GM06990 (cell line): Measurements from ENCODE around the gene MBNL2.

Experiments used
- DNase-seq: peaks from one replicate; pipeline ENCODE4 v3.0.0-alpha.2; 2011; ENCODE audit not compliant: insufficient read length; ENCODE audit errors: extremely low read depth
- H3K27me3 ChIP-seq: replicated peaks from 2 replicates; pipeline ENCODE4 v1.6.0; 2011; ENCODE audit warnings: low read length; ENCODE audit not compliant: control insufficient read depth, insufficient read depth
- H3K36me3 ChIP-seq: 2 replicates; pipeline ENCODE4 v1.5.1; 2011; ENCODE audit warnings: low read length; ENCODE audit not compliant: control insufficient read depth, insufficient read depth
- H3K4me3 ChIP-seq: replicated peaks from 2 replicates; pipeline ENCODE4 v1.5.1; 2011; ENCODE audit warnings: low read depth, mild to moderate bottlenecking, control low read depth, low read length
- TF ChIP-seq, protein P1 (sequence below): IDR thresholded peaks from 2 replicates; pipeline ENCODE4 v1.5.1; 2011; ENCODE audit warnings: low read length, control low read depth, mild to moderate bottlenecking, inconsistent platforms; ENCODE audit not compliant: insufficient read depth, poor library complexity, severe bottlenecking

The MBNL2 gene

DNA sequence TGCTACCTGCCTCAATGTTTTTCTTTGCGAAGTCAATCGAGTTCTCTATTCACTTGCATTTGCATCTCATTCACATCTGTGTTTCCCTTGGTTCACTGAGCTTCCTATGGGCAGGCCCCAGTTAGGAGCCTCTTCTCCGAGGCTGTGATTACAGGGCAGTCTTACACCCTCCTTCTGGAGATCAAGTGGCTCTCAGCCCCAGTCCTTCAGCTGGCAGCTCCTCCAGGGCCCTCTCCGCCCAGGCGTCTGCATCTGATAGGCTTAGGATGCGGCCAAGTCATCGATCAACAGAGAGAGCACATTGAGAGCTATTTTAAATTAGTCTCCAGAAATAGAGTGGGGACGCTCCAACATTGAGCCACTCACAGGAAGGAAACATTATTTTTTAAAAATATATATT lies 44.2 kb downstream of the MBNL2 start:
- H3K36me3 ChIP-seq, result no peaks in the 10 kb centered on the region
- H3K4me3 ChIP-seq, result no peak overlapping the region
- TF ChIP-seq, protein P1, sequence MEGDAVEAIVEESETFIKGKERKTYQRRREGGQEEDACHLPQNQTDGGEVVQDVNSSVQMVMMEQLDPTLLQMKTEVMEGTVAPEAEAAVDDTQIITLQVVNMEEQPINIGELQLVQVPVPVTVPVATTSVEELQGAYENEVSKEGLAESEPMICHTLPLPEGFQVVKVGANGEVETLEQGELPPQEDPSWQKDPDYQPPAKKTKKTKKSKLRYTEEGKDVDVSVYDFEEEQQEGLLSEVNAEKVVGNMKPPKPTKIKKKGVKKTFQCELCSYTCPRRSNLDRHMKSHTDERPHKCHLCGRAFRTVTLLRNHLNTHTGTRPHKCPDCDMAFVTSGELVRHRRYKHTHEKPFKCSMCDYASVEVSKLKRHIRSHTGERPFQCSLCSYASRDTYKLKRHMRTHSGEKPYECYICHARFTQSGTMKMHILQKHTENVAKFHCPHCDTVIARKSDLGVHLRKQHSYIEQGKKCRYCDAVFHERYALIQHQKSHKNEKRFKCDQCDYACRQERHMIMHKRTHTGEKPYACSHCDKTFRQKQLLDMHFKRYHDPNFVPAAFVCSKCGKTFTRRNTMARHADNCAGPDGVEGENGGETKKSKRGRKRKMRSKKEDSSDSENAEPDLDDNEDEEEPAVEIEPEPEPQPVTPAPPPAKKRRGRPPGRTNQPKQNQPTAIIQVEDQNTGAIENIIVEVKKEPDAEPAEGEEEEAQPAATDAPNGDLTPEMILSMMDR, result no peak
- DNase-seq, result no peak
- no peaks in the 10 kb centered on the region for H3K27me3 ChIP-seq

DNA sequence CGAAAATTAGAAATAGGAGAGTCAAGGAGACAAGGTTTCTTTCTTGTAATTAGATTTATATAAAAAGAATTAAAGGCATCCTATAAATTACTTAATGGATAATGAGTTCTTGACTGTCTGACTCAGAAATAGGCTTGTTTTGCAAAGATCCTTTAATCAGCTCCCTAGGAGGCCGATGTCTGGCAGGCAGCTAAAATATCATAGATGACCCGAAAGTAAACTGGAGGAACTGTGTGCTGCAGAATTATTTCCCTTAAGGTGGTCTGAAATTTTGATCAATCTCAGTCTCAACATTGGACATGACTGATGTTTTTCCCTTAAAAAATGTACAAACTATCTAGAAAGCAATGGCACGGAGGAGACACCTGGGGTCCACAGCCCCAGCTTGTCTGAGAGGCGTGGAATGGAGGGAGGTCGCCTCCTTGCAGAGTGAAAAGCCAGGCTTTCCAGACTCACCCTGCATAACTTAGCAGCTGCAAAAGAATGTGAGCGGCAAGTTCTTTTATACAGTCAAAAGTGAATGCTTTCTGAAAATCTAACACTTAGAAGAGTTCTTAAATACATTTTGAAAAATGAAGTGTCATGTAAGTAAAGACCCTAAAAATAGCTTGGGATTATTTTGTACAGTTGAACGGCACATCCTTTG lies 44.8 kb downstream of the MBNL2 start:
- TF ChIP-seq, protein P1, result no peak
- no peak for DNase-seq
- H3K4me3 ChIP-seq, result no peak overlapping the region
- no peaks in the 10 kb centered on the region for H3K36me3 ChIP-seq
- H3K27me3 ChIP-seq, result no peaks in the 10 kb centered on the region

- Histone ChIP-seq H3K36me3 (no peaks in the 10 kb centered on the region), H3K4me3 (no peak overlapping the region), H3K27me3 (no peaks in the 10 kb centered on the region)
- no peak for DNase-seq
- TF ChIP-seq, protein P1, result no peak
These were observed 45.4 kb downstream of the MBNL2 start for GRCh38 chr13:97267418-97268059.

DNA sequence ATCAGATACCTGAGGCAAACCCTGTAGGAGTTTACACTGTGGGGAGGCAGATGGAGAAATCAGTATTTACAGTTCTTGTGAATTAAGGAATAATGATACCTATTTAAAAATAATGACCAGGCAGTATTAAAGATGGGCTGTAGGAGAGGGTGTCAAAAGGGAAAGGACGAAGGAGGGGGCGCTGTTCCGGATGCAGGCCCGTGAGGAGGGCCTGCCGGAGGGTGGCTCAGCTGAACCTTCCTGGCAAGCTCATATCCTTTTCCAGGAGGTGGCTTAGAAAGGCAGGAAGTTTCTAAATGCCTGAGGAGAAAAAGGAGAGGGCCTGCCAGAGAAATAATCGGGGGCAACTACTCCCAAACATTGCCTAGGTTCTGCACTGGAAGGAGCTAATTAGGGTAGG lies 46.6 kb downstream of the MBNL2 start:
- no peak overlapping the region for H3K4me3 ChIP-seq
- TF ChIP-seq, protein P1, result no peak
- H3K27me3 ChIP-seq, result no peaks in the 10 kb centered on the region
- DNase-seq, result no peak
- H3K36me3 ChIP-seq, result no peaks in the 10 kb centered on the region

GRCh38 chr13:97269603-97270002 lies 47.5 kb downstream of the MBNL2 start:
- DNase-seq, result no peak
- TF ChIP-seq, protein P1, result no peak
- Histone ChIP-seq H3K36me3 (no peaks in the 10 kb centered on the region), H3K4me3 (no peak overlapping the region), H3K27me3 (no peaks in the 10 kb centered on the region)
